Right lobe of liver (tissue), 6 donors: Measurements from ENCODE around the gene TNS4. TPM values are rescaled to one million over a fixed set of nuclear protein-coding genes. Genes with fewer than 3 reads are reported as not detected.

ENCODE experiments used
- ATAC-seq, 4 donors: fragments of 200-7000 bp; cut with Tn5 transposase; one replicate each; pipeline ENCODE4 v1.9.1; 2020; ENCODE audit warnings: mild to moderate bottlenecking in 4 of 4, moderate library complexity in 4 of 4
- DNase-seq, 3 donors: peaks; one replicate each; pipeline ENCODE4 v3.0.0-alpha.2; 2020
- H3K27ac ChIP-seq, 3 donors: fragments of 200-600 bp; one replicate each; pipeline ENCODE4 v1.8.0; 2022
- H3K27me3 ChIP-seq, 2 donors: fragments of 200-600 bp; one replicate each; pipeline ENCODE4 v1.8.0; 2022
- H3K36me3 ChIP-seq, 4 donors: fragments of 200-600 bp; sonication (generic) in 1 of 4; one replicate each; pipeline versions ENCODE4 v1.5.1 to v1.8.0; 2017 to 2022; ENCODE audit warnings: control low read depth in 1 of 4
- H3K4me1 ChIP-seq, 4 donors: fragments of 200-600 bp; sonication (generic) in 1 of 4; one replicate each; pipeline versions ENCODE4 v1.5.1 to v1.8.0; 2017 to 2022; ENCODE audit warnings: control low read depth in 1 of 4
- H3K4me3 ChIP-seq, 3 donors: fragments of 200-600 bp; one replicate each; pipeline ENCODE4 v1.8.0; 2022
- H3K9me3 ChIP-seq, 4 donors: fragments of 200-600 bp; sonication (generic) in 1 of 4; one replicate each; pipeline versions ENCODE4 v1.5.1 to v1.8.0; 2017 to 2022; ENCODE audit warnings: control low read depth in 1 of 4
- CTCF ChIP-seq, 4 donors: fragments of 200-600 bp in 3 of 4; fragments of 450-650 bp in 1 of 4; IDR thresholded peaks; one replicate each; pipeline versions ENCODE4 v1.5.1 to v1.8.0; 2016 to 2022; ENCODE audit warnings: antibody characterized with exemption in 4 of 4, mild to moderate bottlenecking in 2 of 4
- POLR2A ChIP-seq: fragments of 450-650 bp; IDR thresholded peaks from one replicate; pipeline ENCODE4 v1.6.1; 2017; ENCODE audit warnings: antibody characterized with exemption, mild to moderate bottlenecking
- WGBS: methylation state at CpG from one replicate; pipeline ENCODE4 v1.1.6; 2018; ENCODE audit warnings: low coverage, low lambda C conversion rate; ENCODE audit not compliant: insufficient coverage; ENCODE audit errors: missing lambda C conversion rate; 5-methylcytosine and 5-hydroxymethylcytosine counted together
- intact Hi-C, 2 donors: fragments of 100-400 bp; cut with DNase I; formaldehyde crosslinking; loops; one replicate each; pipeline versions ENCODE4 v1.11.2 to v1.14.1; 2022
- total RNA-seq, 6 experiments: library from RNA; depleted of rRNA in 2 of 6; stranded (reverse); fragments of >200 nt in 2 of 6; fragmentation: NEBNext Ultra II Directional in 3 of 6; extraction: Animal tissue kit (Norgen Biotek cat#: 25700) in 3 of 6; gene quantifications; one replicate each; pipeline versions ENCODE4 v1.1.0 to v1.2.4, GENCODE V29; 2016 to 2023
- donor health status: DM: no; HTN: yes; CAD: no.
- donor health status: DM: no; HTN: no; CAD: no.
- donor health status: DM: no; HTN: no; CAD: no.
- donor health status: DM: no; HTN: yes; CAD: no.
- donor health status: DM: no; HTN: yes; CAD: no.

The TNS4 gene
- total RNA-seq, 6 experiments from 2014 or later: not detected

- ATAC-seq: no peak
- Histone ChIP-seq H3K27me3 (no peaks in the 10 kb centered on the region), H3K27ac (no peak overlapping the region), H3K4me1 (no peaks in the 10 kb centered on the region), H3K36me3 (no peaks in the 10 kb centered on the region), H3K4me3 (no peak overlapping the region), H3K9me3 (no peaks in the 10 kb centered on the region)
- TF ChIP-seq CTCF (IDR thresholded peaks at IDR 0.05) (no peak), POLR2A (no peak)
- 61% methylated on average over 5 of the region's 5 CpGs for WGBS
- DNase-seq: no peak
- intact Hi-C loops: loop anchor here in 1 of 2 donors (5.0 kb wide), 1 partner anchor 41 kb away; no protein-coding TSS in a partner anchor
Observed at GRCh38 chr17:40436636-40437035, 64.8 kb downstream of the TNS4 start.

- 96% methylated on average over 4 of the region's 6 CpGs for WGBS
- H3K27me3 ChIP-seq: no peaks in the 10 kb centered on the region
- DNase-seq: peak in 1 of 3 donors; percentile 50
- no peaks in the 10 kb centered on the region for H3K9me3 ChIP-seq
- no peak overlapping the region for H3K4me3 ChIP-seq
- intact Hi-C loops: no loop called here
- no peak overlapping the region for H3K27ac ChIP-seq
- H3K36me3 ChIP-seq: no peaks in the 10 kb centered on the region
- TF ChIP-seq POLR2A (no peak), CTCF (IDR thresholded peaks at IDR 0.05) (peak; percentile 15 to 46 (median 31))
- no peaks in the 10 kb centered on the region for H3K4me1 ChIP-seq
- ATAC-seq: peak; percentile 49 to 67 (median 56)
Observed at GRCh38 chr17:40433551-40434415, 67.6 kb downstream of the TNS4 start.

- Histone ChIP-seq H3K4me3 (no peak overlapping the region), H3K27ac (no peak overlapping the region), H3K36me3 (no peaks in the 10 kb centered on the region), H3K9me3 (no peaks in the 10 kb centered on the region), H3K27me3 (no peaks in the 10 kb centered on the region), H3K4me1 (no peaks in the 10 kb centered on the region)
- intact Hi-C loops: no loop called here
- TF ChIP-seq CTCF (IDR thresholded peaks at IDR 0.05) (no peak), POLR2A (no peak)
- whole genome bisulfite sequencing: 80% methylated on average over 1 of the region's 2 CpGs
- peak in 1 of 4 donors; percentile 24 for ATAC-seq
- peak in 1 of 3 donors; percentile 31 for DNase-seq
Observed at GRCh38 chr17:40432864-40433528, 68.4 kb downstream of the TNS4 start.

- 75% methylated on average over 2 of the region's 3 CpGs for WGBS
- peak in 1 of 3 donors; percentile 16 for DNase-seq
- Histone ChIP-seq H3K9me3 (no peaks in the 10 kb centered on the region), H3K27ac (no peak overlapping the region), H3K27me3 (no peaks in the 10 kb centered on the region), H3K4me1 (no peaks in the 10 kb centered on the region), H3K4me3 (no peak overlapping the region), H3K36me3 (no peaks in the 10 kb centered on the region)
- no peak for ATAC-seq
- intact Hi-C loops: no loop called here
- no peak for TF ChIP-seq POLR2A
- no peak for TF ChIP-seq CTCF (IDR thresholded peaks at IDR 0.05)
Observed at GRCh38 chr17:40431231-40431602, 70.2 kb downstream of the TNS4 start.
